K562 (cell line): Measurements from ENCODE around the gene RNF150. TPM values are rescaled to one million over a fixed set of nuclear protein-coding genes. Genes with fewer than 3 reads are reported as not detected.

Experiments used
- ATAC-seq: fragments of 200-7000 bp; cut with Tn5 transposase; 3 replicates; pipeline ENCODE4 v1.9.1; 2020; ENCODE audit warnings: moderate library complexity
- BruUV-seq: library from RNA; stranded (reverse); fragments of 400-500 nt; replicated peaks from 2 replicates; lab custom pipeline; 2021; lab: Mats Ljungman, UMichigan
- CTCF ChIA-PET: fragments of 300-600 bp; formaldehyde crosslinking; extraction: SDS; loops from one replicate; lab custom pipeline; 2021; ENCODE audit warnings: low intra/inter-chr PET ratio; lab: Yijun Ruan, JAX
- POLR2A ChIA-PET: fragments of 300-600, 350-650 bp; sonication (Branson Sonifier 250); formaldehyde crosslinking; extraction: SDS; loops from one replicate; lab custom pipeline; 2021; ENCODE audit warnings: antibody characterized with exemption, inconsistent platforms; lab: Yijun Ruan, JAX
- DNase-seq, 4 experiments: peaks; one replicate each; pipeline versions ENCODE4 v3.0.0 to v3.0.0-alpha.2; 2011 to 2018; ENCODE audit warnings: low spot score in 3 of 4, mixed read lengths in 3 of 4; ENCODE audit errors: extremely low read depth in 1 of 4
- FAIRE-seq: peaks from 2 replicates; lab custom pipeline; 2011; peaks lifted over from hg19 to GRCh38; lab: Jason Lieb, UNC
- H2AFZ ChIP-seq: 2 replicates; pipeline ENCODE4 v1.6.0; 2011; ENCODE audit warnings: low read depth, low read length, control low read depth, inconsistent platforms
- H3K27ac ChIP-seq: fragments of 200-600 bp; 3 replicates; pipeline ENCODE4 v1.8.0; 2011; ENCODE audit warnings: low read depth, mild to moderate bottlenecking, control low read depth, inconsistent platforms, low read length, moderate library complexity, mixed read lengths; ENCODE audit errors: extremely low read depth
- H3K27me3 ChIP-seq, 2 experiments: fragments of 300-600 bp in 1 of 2; 2 replicates in 1 of 2; 3 replicates in 1 of 2; pipeline versions ENCODE4 v1.6.0 to v1.8.0; 2011; ENCODE audit warnings: inconsistent platforms in 2 of 2, low read length in 2 of 2, mild to moderate bottlenecking in 1 of 2, mixed read lengths in 1 of 2, moderate library complexity in 1 of 2; ENCODE audit not compliant: control insufficient read depth in 2 of 2, insufficient read depth in 2 of 2
- H3K36me3 ChIP-seq: fragments of 300-600 bp; 3 replicates; pipeline ENCODE4 v1.8.0; 2011; ENCODE audit warnings: mild to moderate bottlenecking, low read length, inconsistent platforms; ENCODE audit not compliant: control insufficient read depth, insufficient read depth
- H3K4me1 ChIP-seq, 2 experiments: fragments of 200-600 bp in 1 of 2; replicated peaks in 1 of 2; 2 replicates in 1 of 2; 3 replicates in 1 of 2; pipeline versions ENCODE4 v1.5.1 to v1.8.0; 2011; ENCODE audit warnings: inconsistent platforms in 2 of 2, low read length in 2 of 2, mild to moderate bottlenecking in 1 of 2, mixed read lengths in 1 of 2, moderate library complexity in 1 of 2; ENCODE audit not compliant: control insufficient read depth in 2 of 2, insufficient read depth in 2 of 2
- H3K4me2 ChIP-seq: 2 replicates; pipeline ENCODE4 v1.6.1; 2011; ENCODE audit warnings: low read length, control low read depth, inconsistent platforms, mixed read lengths; ENCODE audit not compliant: insufficient read depth
- H3K4me3 ChIP-seq: fragments of 200-600 bp; sonication (generic), shearing (Covaris generic); 2 replicates; pipeline ENCODE4 v1.5.1; 2016; ENCODE audit warnings: control low read depth, inconsistent platforms
- H3K79me2 ChIP-seq: fragments of 200-600 bp; 3 replicates; pipeline ENCODE4 v1.8.0; 2011; ENCODE audit warnings: low read length, inconsistent platforms; ENCODE audit not compliant: control insufficient read depth, insufficient read depth
- H3K9ac ChIP-seq, 2 experiments: 2 replicates each; pipeline versions ENCODE4 v1.6.0 to v1.6.1; 2011; ENCODE audit warnings: low read depth in 2 of 2, low read length in 2 of 2, control low read depth in 1 of 2, inconsistent platforms in 1 of 2, mild to moderate bottlenecking in 1 of 2, mixed read lengths in 1 of 2; ENCODE audit not compliant: insufficient read depth in 1 of 2
- H3K9me1 ChIP-seq: one replicate; pipeline ENCODE4 v1.6.0; 2011; ENCODE audit warnings: inconsistent platforms, mild to moderate bottlenecking, low read length, moderate library complexity; ENCODE audit not compliant: control insufficient read depth, insufficient read depth
- H3K9me3 ChIP-seq: replicated peaks from 2 replicates; pipeline ENCODE4 v1.5.1; 2011; ENCODE audit warnings: low read depth, low read length, inconsistent platforms; ENCODE audit not compliant: control insufficient read depth, insufficient read depth
- H4K20me1 ChIP-seq: replicated peaks from 2 replicates; pipeline ENCODE4 v1.6.1; 2011; ENCODE audit warnings: low read length, inconsistent platforms, mixed read lengths; ENCODE audit not compliant: control insufficient read depth, insufficient read depth
- CCAR2 ChIP-seq: fragments of 200-400 bp; formaldehyde crosslinking; IDR thresholded peaks from 2 replicates; pipeline ENCODE4 v1.6.1; 2017; ENCODE audit warnings: mild to moderate bottlenecking, low read depth, low read length
- CSDE1 ChIP-seq, 2 experiments: fragments of 450-650 bp; IDR thresholded peaks; 2 replicates each; pipeline ENCODE4 v1.6.1; 2016; ENCODE audit warnings: mild to moderate bottlenecking in 1 of 2
- GTF2A2 ChIP-seq: IDR thresholded peaks from 2 replicates; pipeline ENCODE4 v1.6.1; 2016; ENCODE audit warnings: mild to moderate bottlenecking, missing genetic modification characterization, missing compliant biosample characterization
- POLR2AphosphoS5 ChIP-seq: IDR thresholded peaks from 2 replicates; pipeline ENCODE4 v1.6.1; 2011; ENCODE audit warnings: mild to moderate bottlenecking, low read depth, low read length, moderate library complexity; ENCODE audit not compliant: control insufficient read depth, insufficient read depth
- SIRT6 ChIP-seq: IDR thresholded peaks from one replicate; pipeline ENCODE4 v1.6.1; 2012; ENCODE audit warnings: low read depth, mild to moderate bottlenecking, control low read depth, inconsistent platforms, low read length, moderate library complexity
- TAF15 ChIP-seq: fragments of 200-400 bp; formaldehyde crosslinking; IDR thresholded peaks from 2 replicates; pipeline ENCODE4 v1.6.1; 2017; ENCODE audit warnings: mild to moderate bottlenecking, low read depth, low read length, moderate library complexity
- U2AF2 ChIP-seq: fragments of 200-400 bp; formaldehyde crosslinking; optimal IDR thresholded peaks from 2 replicates; pipeline ENCODE3; 2017; ENCODE audit warnings: low read depth, mild to moderate bottlenecking, low read length
- ZNF232 ChIP-seq: sonication (generic); formaldehyde crosslinking; IDR thresholded peaks from 2 replicates; pipeline ENCODE4 v1.8.0; 2022; ENCODE audit warnings: mild to moderate bottlenecking, missing genetic modification reagents
- ZNF408 ChIP-seq: fragments of 250-450 bp; sonication (Bioruptor Pico); IDR thresholded peaks from 2 replicates; pipeline ENCODE4 v1.4.0; 2020; ENCODE audit warnings: low read depth, mild to moderate bottlenecking, moderate library complexity
- ZNF561 ChIP-seq: fragments of 450-650 bp; formaldehyde crosslinking; conservative IDR thresholded peaks from 2 replicates; pipeline ENCODE4 v1.4.0; 2020; ENCODE audit warnings: mild to moderate bottlenecking, moderate library complexity
- WGBS: fragments of 100-300 bp; shearing (Covaris generic); methylation state at CpG from one replicate; pipeline ENCODE4 v1.1.6; 2016; ENCODE audit warnings: low coverage, mixed read lengths; ENCODE audit not compliant: insufficient coverage; ENCODE audit errors: missing lambda C conversion rate; 5-methylcytosine and 5-hydroxymethylcytosine counted together
- in situ Hi-C: fragments of 300-500 bp; cut with MboI; formaldehyde crosslinking; loops from 4 replicates; pipeline ENCODE4 v1.15.0; 2018; ENCODE audit warnings: inconsistent platforms, mixed read lengths
- intact Hi-C: fragments of 100-400 bp; cut with micrococcal nuclease; formaldehyde crosslinking; loops from 2 replicates; pipeline ENCODE4 v1.14.2; 2022
- polyA plus RNA-seq, 8 experiments: library from polyadenylated mRNA; depleted of rRNA in 4 of 8; stranded (reverse) in 5 of 8; unstranded in 3 of 8; fragments of >200 nt; fragmentation: Nextera tagmentation in 2 of 8; fragmentation: Illumina TruSeq in 1 of 8; extraction: Ambion mirVana in 2 of 8; extraction: Trizol in 1 of 8; gene quantifications; 2 replicates each; pipeline versions ENCODE4 v1.2.1 to v1.2.3, GENCODE V29; 2011 to 2014; ENCODE audit warnings: inconsistent platforms in 1 of 8, missing spikeins in 1 of 8
- total RNA-seq, 7 experiments: library from RNA; depleted of rRNA in 6 of 7; stranded (reverse); fragments of >200 nt in 6 of 7; fragmentation: Illumina TruSeq in 2 of 7; extraction: Trizol in 2 of 7; gene quantifications; 2 replicates each; pipeline versions ENCODE4 v1.2.1 to v1.2.3, GENCODE V29; 2011 to 2021; ENCODE audit warnings: low replicate concordance in 1 of 7
- TF ChIP-seq, protein P1 (sequence below), 2 experiments: fragments of 450-650 bp; formaldehyde crosslinking in 1 of 2; IDR thresholded peaks; 2 replicates each; pipeline versions ENCODE4 v1.4.0 to v1.6.1; 2014 to 2020; ENCODE audit warnings: mild to moderate bottlenecking in 2 of 2, borderline replicate concordance in 1 of 2, low read depth in 1 of 2

Gene RNF150
- total and polyA plus RNA-seq, 9 of the 15 experiments (the other 6 are each of a cell fraction or from before 2014, with no cell fraction given), result 0.09 TPM; not detected in 8

DNA sequence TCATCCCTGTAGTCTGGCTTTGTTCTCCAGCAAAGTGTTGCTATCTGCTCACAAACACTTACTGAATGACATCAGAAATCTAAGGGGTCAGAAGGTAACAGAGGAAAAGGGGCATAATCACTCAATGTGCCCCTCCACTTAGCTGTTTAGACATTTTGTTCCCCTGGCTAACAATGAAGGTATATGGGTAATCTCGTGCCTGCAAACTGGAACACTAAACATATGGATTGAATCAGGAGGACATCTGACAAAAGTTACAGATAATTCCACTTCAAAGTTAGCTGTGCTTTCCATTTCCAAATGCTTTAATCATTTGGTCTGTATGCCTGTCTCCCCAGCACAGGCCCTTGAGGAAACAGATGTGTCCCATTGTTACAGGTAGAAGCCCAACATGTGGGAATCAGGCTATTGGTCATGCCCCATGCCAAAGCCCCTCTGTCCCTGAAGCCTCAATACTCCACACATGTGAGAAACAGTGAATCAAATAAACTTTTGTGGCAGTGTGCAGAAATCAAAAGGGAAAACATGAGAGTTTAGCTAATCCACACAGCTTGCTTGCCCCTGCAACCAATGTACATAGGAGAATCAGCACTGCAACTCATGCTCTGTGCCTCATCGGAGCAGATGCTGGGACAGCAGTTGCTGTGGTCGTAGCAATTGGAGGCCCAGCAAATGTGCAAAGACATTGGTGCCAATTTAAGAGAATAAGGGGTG is 111.7 kb downstream of the RNF150 start (continued):
- no peak for TF ChIP-seq CCAR2
- TF ChIP-seq ZNF561 (CRISPR knock-in tag), result no peak
- no peak for TF ChIP-seq ZNF408 (CRISPR knock-in tag)
- TF ChIP-seq ZNF232 (CRISPR knock-in tag), result no peak

DNA sequence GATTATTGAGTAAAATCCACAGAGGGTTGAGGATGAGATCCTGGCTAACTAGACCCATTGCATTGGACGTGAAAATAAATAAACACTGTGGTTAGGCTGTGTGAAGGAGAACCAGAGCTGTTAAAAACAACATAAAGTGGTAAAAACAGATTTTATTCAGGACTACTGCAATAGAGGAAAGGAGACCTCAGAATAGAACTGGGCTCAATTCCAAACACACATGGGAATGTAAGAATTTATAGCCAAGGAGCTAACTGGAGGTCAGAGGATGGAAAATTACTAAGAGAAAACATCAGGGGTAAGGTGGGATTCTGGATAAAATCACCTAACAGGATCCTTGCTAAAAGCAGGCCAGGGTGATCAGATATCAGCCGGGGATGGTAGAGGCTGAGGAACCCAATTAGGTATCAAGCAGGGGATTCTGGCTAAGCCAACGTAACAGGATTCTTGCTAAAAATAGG is 112.4 kb downstream of the RNF150 start:
- H3K9me3 ChIP-seq, result no peaks in the 10 kb centered on the region
- TF ChIP-seq POLR2AphosphoS5 (no peak), TAF15 (no peak), CSDE1 (IDR thresholded peaks at IDR 0.05) (no peak), GTF2A2 (tag) (no peak), SIRT6 (no peak), U2AF2 (no peak)
- TF ChIP-seq, protein P1, sequence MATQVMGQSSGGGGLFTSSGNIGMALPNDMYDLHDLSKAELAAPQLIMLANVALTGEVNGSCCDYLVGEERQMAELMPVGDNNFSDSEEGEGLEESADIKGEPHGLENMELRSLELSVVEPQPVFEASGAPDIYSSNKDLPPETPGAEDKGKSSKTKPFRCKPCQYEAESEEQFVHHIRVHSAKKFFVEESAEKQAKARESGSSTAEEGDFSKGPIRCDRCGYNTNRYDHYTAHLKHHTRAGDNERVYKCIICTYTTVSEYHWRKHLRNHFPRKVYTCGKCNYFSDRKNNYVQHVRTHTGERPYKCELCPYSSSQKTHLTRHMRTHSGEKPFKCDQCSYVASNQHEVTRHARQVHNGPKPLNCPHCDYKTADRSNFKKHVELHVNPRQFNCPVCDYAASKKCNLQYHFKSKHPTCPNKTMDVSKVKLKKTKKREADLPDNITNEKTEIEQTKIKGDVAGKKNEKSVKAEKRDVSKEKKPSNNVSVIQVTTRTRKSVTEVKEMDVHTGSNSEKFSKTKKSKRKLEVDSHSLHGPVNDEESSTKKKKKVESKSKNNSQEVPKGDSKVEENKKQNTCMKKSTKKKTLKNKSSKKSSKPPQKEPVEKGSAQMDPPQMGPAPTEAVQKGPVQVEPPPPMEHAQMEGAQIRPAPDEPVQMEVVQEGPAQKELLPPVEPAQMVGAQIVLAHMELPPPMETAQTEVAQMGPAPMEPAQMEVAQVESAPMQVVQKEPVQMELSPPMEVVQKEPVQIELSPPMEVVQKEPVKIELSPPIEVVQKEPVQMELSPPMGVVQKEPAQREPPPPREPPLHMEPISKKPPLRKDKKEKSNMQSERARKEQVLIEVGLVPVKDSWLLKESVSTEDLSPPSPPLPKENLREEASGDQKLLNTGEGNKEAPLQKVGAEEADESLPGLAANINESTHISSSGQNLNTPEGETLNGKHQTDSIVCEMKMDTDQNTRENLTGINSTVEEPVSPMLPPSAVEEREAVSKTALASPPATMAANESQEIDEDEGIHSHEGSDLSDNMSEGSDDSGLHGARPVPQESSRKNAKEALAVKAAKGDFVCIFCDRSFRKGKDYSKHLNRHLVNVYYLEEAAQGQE (IDR thresholded peaks at IDR 0.05; ENCODE audit: borderline replicate concordance), result no peak
- TF ChIP-seq, protein P1 (CRISPR knock-in tag; IDR thresholded peaks at IDR 0.05; ENCODE audit: low read depth), result no peak

More for the DNA sequence above, 112.4 kb downstream of the RNF150 start:
- no peak overlapping the region for H3K27ac ChIP-seq
- no peaks in the 10 kb centered on the region for H3K27me3 ChIP-seq
- no peaks in the 10 kb centered on the region for H3K36me3 ChIP-seq
- H3K79me2 ChIP-seq, result no peaks in the 10 kb centered on the region
- ATAC-seq, result no peak
- in situ Hi-C loops (no loop called here), intact Hi-C loops (no loop called here)
- FAIRE-seq, result no peak
- DNase-seq, result no peak
- no peak overlapping the region for H3K4me3 ChIP-seq
- no peaks in the 10 kb centered on the region for H3K9me1 ChIP-seq
- ChIA-PET POLR2A (no interaction called here), CTCF (no interaction called here)
- no peak overlapping the region for H3K9ac ChIP-seq
- no peak overlapping the region for H2AFZ ChIP-seq
- 5% methylated on average over 3 of the region's 3 CpGs for WGBS
- BruUV-seq, result no TSS peak
- H3K4me1 ChIP-seq, result no peaks in the 10 kb centered on the region
- H3K4me2 ChIP-seq, result no peak overlapping the region
- H4K20me1 ChIP-seq, result no peaks in the 10 kb centered on the region
